IMR-90 (cell line): Measurements from ENCODE around the gene NXPH4.

Source experiments
- BHLHE40 ChIP-seq: fragments of 150-350 bp; IDR thresholded peaks from 2 replicates; pipeline ENCODE4 v1.6.1; 2016; ENCODE audit warnings: mild to moderate bottlenecking, low read depth, low read length
- CTCF ChIP-seq: conservative IDR thresholded peaks from 2 replicates; pipeline ENCODE4 v1.5.1; 2012; ENCODE audit warnings: mild to moderate bottlenecking, low read depth, low read length, improper control_type of control experiment
- FOS ChIP-seq: fragments of 150-350 bp; IDR thresholded peaks from 2 replicates; pipeline ENCODE4 v1.6.1; 2016; ENCODE audit warnings: low read depth, low read length
- POLR2A ChIP-seq: IDR thresholded peaks from 2 replicates; pipeline ENCODE4 v1.6.1; 2012; ENCODE audit warnings: mild to moderate bottlenecking, low read depth, low read length
- RCOR1 ChIP-seq: IDR thresholded peaks from 2 replicates; pipeline ENCODE4 v1.6.1; 2012; ENCODE audit warnings: mild to moderate bottlenecking, low read length, improper control_type of control experiment; ENCODE audit not compliant: insufficient replicate concordance
- RFX5 ChIP-seq: IDR thresholded peaks from 2 replicates; pipeline ENCODE4 v1.8.0; 2012; ENCODE audit warnings: low read depth, mild to moderate bottlenecking, low read length, moderate library complexity
- SMC3 ChIP-seq: fragments of 150-350 bp; IDR thresholded peaks from 2 replicates; pipeline ENCODE4 v1.6.1; 2016; ENCODE audit warnings: low read depth, mild to moderate bottlenecking, antibody characterized with exemption, low read length, moderate library complexity

DNA sequence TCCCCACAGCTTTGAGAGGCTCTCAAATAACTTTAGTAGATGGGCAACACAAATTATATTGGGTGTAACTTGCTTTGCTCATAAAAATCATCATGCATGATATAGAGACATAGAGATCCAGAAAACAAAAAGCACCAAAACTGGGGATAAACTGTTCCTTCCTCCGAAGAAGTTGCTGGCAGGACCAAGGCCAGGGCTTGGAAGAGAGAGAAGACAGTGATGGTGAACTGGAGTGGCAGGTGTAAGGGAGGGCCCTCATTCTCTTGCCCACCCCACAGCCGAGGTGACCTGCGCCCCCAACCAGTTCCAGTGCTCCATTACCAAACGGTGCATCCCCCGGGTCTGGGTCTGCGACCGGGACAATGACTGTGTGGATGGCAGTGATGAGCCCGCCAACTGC, 15.4 kb upstream of the NXPH4 start:
- no peak for TF ChIP-seq CTCF
- no peak for TF ChIP-seq POLR2A
- TF ChIP-seq RFX5 = no peak
- TF ChIP-seq SMC3 = no peak
- no peak for TF ChIP-seq FOS
- no peak for TF ChIP-seq RCOR1
- no peak for TF ChIP-seq BHLHE40
